Esophagus squamous epithelium (tissue), 5 donors: ENCODE measurements around the gene FAM209B. TPM values are rescaled to one million over a fixed set of nuclear protein-coding genes. Genes with fewer than 3 reads are reported as not detected.
A peak's percentile ranks its signal among the peaks of the same experiment; 100 is the strongest.
"Not testable (repeated sequence)": the region's sequence is repeated elsewhere in the genome, so short reads cannot be mapped to it uniquely, and the experiment has no call there.

ENCODE experiments used
- DNase-seq: peaks from one replicate; lab custom pipeline; 2025; lab: John Stamatoyannopoulos, UW
- H3K27ac ChIP-seq, 4 donors: fragments of 200-600 bp; sonication (generic); one replicate each; pipeline ENCODE4 v1.5.1; 2016 to 2019; ENCODE audit warnings: mild to moderate bottlenecking in 1 of 4
- H3K27me3 ChIP-seq, 4 donors: fragments of 200-600 bp; sonication (generic); 1 replicate in 3 of 4; 2 replicates in 1 of 4; pipeline versions ENCODE4 v1.5.1 to v1.6.0; 2017 to 2021; ENCODE audit warnings: antibody characterized with exemption in 1 of 4
- H3K36me3 ChIP-seq, 3 donors: fragments of 200-600 bp; sonication (generic); one replicate each; pipeline ENCODE4 v1.5.1; 2016 to 2019
- H3K4me1 ChIP-seq, 3 donors: fragments of 200-600 bp; sonication (generic); one replicate each; pipeline ENCODE4 v1.5.1; 2017 to 2019
- H3K4me3 ChIP-seq, 4 donors: fragments of 200-600 bp; sonication (generic); 1 replicate in 3 of 4; 2 replicates in 1 of 4; pipeline ENCODE4 v1.5.1; 2016 to 2019; ENCODE audit warnings: mild to moderate bottlenecking in 2 of 4, moderate library complexity in 1 of 4
- H3K9me3 ChIP-seq, 3 donors: fragments of 200-600 bp; sonication (generic); one replicate each; pipeline ENCODE4 v1.5.1; 2016 to 2019
- POLR2A ChIP-seq, 4 donors: fragments of 450-650 bp; IDR thresholded peaks; one replicate each; pipeline ENCODE4 v1.6.1; 2017; ENCODE audit warnings: antibody characterized with exemption in 4 of 4, mild to moderate bottlenecking in 4 of 4, moderate library complexity in 3 of 4
- WGBS, 2 donors: methylation state at CpG; one replicate each; pipeline ENCODE4 v1.1.5; 2018; 5-methylcytosine and 5-hydroxymethylcytosine counted together
- intact Hi-C: fragments of 100-400 bp; cut with DNase I; formaldehyde crosslinking; loops from one replicate; pipeline ENCODE4 v1.15.0; 2022
- total RNA-seq, 4 donors: library from RNA; depleted of rRNA; stranded (reverse); fragments of >200 nt; gene quantifications; one replicate each; pipeline ENCODE4 v1.1.0, GENCODE V29; 2016
- TF ChIP-seq, protein P1 (sequence below), 6 experiments: fragments of 450-650 bp in 4 of 6; fragments of 200-600 bp in 2 of 6; sonication (generic) in 2 of 6; IDR thresholded peaks; one replicate each; pipeline ENCODE4 v1.5.1; 2016 to 2019; ENCODE audit warnings: antibody characterized with exemption in 6 of 6, mild to moderate bottlenecking in 4 of 6, moderate library complexity in 4 of 6
- donor health status: DM: yes; HTN: yes; CAD: no.

Gene FAM209B
- total RNA-seq, 4 donors from 2014 or later, result not detected

DNA sequence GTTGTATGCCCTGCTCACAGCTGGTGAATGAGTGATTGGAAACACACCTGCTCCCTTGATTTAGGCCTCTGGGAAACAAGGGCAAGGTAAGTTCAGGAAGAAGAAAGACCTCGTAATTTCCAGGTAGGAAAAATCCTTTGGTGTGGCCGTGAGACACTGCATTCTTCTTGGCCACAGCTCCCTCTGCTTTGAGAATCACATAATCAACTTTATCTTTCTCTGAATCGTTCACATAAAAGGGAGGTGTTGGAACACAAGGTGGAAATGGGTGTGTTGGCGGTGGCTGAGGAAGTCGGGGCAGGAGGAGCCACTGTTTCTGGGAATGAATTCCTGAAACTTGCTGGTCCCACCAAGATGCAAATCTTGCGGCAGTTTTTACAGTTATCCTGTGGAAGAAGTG, 25.9 kb downstream of the FAM209B start:
- Histone ChIP-seq H3K27me3 (no peaks in the 10 kb centered on the region), H3K27ac (no peak overlapping the region), H3K4me3 (no peak overlapping the region), H3K9me3 (no peaks in the 10 kb centered on the region), H3K4me1 (peaks cover 0 to 39% (median 7%) of the 10 kb centered on the region in 3 donors), H3K36me3 (no peaks in the 10 kb centered on the region)
- intact Hi-C loops, result loop anchor here (10.0 kb wide), 2 partner anchors 416 to 496 kb away; no protein-coding TSS in a partner anchor
- TF ChIP-seq, protein P1, sequence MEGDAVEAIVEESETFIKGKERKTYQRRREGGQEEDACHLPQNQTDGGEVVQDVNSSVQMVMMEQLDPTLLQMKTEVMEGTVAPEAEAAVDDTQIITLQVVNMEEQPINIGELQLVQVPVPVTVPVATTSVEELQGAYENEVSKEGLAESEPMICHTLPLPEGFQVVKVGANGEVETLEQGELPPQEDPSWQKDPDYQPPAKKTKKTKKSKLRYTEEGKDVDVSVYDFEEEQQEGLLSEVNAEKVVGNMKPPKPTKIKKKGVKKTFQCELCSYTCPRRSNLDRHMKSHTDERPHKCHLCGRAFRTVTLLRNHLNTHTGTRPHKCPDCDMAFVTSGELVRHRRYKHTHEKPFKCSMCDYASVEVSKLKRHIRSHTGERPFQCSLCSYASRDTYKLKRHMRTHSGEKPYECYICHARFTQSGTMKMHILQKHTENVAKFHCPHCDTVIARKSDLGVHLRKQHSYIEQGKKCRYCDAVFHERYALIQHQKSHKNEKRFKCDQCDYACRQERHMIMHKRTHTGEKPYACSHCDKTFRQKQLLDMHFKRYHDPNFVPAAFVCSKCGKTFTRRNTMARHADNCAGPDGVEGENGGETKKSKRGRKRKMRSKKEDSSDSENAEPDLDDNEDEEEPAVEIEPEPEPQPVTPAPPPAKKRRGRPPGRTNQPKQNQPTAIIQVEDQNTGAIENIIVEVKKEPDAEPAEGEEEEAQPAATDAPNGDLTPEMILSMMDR (IDR thresholded peaks at IDR 0.05), result no peak
- no peak for TF ChIP-seq POLR2A (IDR thresholded peaks at IDR 0.05)
- 68 to 69% methylated on average over 6 of the region's 6 CpGs for WGBS, 2 donors
- DNase-seq, result no peak

DNA sequence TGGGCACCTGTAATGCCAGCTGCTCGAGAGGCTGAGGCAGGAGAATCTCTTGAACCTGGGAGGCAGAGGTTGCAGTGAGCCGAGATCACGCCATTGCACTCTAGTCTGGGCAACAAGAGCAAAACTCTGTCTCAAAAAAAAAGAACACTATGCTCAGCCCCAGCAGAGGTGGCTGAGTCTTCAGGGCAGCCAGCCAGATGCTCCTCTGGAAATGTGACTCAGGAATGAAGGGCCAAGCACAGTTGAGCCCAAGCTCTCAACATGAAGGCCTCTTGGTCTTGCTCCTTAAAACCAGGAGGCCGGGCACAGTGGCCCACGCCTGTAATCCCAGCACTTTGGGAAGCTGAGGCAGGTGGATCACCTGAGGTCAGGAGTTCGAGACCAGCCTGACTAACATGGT, 31.5 kb downstream of the FAM209B start:
- intact Hi-C loops, H3K36me3 ChIP-seq, H3K9me3 ChIP-seq, H3K27ac ChIP-seq, H3K4me3 ChIP-seq, DNase-seq, H3K27me3 ChIP-seq: not testable (repeated sequence)
- peaks cover 9 to 19% (median 10%) of the 10 kb centered on the region in 3 donors for H3K4me1 ChIP-seq
- 60 to 82% methylated on average over 1 to 4 of the region's 6 CpGs for WGBS, 2 donors

DNA sequence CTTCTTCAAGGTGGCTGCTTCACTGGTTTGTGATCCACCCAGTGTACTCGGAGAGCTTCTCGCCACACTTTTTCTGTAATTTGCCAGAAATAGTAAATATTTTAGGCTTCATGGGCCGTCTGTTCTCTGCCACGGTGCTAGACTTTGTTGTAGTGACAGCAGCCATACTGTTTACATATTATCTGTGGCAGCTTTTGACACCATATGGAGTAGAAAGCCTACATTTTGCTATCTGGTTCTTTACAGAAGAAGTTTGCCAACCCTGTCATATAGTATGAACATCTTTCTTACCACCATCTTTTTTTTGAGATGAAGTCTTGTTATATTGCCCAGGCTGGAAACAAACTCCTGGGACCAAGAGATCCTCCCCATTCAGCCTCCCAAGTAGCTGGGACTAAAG, 32.5 kb downstream of the FAM209B start:
- Histone ChIP-seq H3K27ac (peak overlapping the region in 1 of 4 donors; percentile 68), H3K4me1 (peaks cover 9 to 17% (median 10%) of the 10 kb centered on the region in 3 donors), H3K9me3 (no peaks in the 10 kb centered on the region), H3K4me3 (no peak overlapping the region), H3K36me3 (no peaks in the 10 kb centered on the region), H3K27me3 (no peaks in the 10 kb centered on the region)
- intact Hi-C loops, result no loop called here
- DNase-seq, result no peak
- 87 to 89% methylated on average over 4 of the region's 4 CpGs for WGBS, 2 donors
- no peak for TF ChIP-seq POLR2A (IDR thresholded peaks at IDR 0.05)
- TF ChIP-seq, protein P1 (IDR thresholded peaks at IDR 0.05), result no peak

DNA sequence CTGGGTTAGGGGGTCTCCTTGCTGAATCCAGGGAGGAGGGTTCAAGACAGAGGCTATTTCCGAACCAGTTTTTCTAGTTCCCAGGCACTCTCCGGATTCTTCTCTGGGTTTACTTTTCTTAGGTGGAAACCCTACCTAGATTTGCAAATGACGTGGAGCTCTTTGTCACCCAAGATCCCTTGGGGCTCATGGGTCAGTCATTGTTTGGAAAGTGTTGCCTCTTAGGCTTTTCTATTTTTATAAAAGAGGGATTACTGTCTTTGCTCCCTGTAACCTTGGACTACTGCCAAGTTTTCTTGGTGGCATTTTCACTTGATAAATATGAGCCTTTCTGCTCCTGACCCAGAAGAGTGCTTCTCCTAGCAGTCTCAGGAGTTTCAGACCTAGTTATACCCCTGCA, 33.6 kb downstream of the FAM209B start:
- TF ChIP-seq, protein P1 (IDR thresholded peaks at IDR 0.05), result no peak
- no peak for TF ChIP-seq POLR2A (IDR thresholded peaks at IDR 0.05)
- 29 to 37% methylated on average over 3 of the region's 3 CpGs for WGBS, 2 donors
- Histone ChIP-seq H3K36me3 (no peaks in the 10 kb centered on the region), H3K27me3 (no peaks in the 10 kb centered on the region), H3K27ac (peak overlapping the region in 3 of 4 donors; percentile 6 to 68 (median 30)), H3K4me1 (peaks cover 9 to 17% (median 10%) of the 10 kb centered on the region in 3 donors), H3K4me3 (no peak overlapping the region), H3K9me3 (no peaks in the 10 kb centered on the region)
- DNase-seq, result no peak
- intact Hi-C loops, result no loop called here

DNA sequence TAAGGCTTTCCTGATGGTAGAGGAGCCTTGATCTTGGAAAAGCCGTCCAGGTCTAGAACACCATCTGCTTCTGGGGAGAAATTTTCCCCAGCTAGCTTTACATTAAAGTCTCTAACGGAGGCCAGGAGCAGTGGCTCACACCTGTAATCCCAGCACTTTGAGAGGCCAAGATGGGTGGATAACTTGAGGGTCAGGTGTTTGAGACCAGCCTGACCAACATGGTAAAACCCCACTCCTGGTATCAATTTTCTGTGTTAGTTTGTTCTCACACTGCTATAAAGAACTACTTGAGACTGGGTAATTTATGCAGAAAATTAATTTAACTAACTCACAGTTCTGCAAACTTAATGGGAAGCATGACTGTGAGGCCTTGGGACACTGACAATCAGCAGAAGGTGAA, 37.8 kb downstream of the FAM209B start:
- H3K9me3 ChIP-seq, result no peaks in the 10 kb centered on the region
- DNase-seq, result no peak
- no peaks in the 10 kb centered on the region for H3K27me3 ChIP-seq
- H3K36me3 ChIP-seq, result no peaks in the 10 kb centered on the region
- TF ChIP-seq POLR2A (IDR thresholded peaks at IDR 0.05), result no peak
- TF ChIP-seq, protein P1 (IDR thresholded peaks at IDR 0.05), result no peak
- no peak overlapping the region for H3K4me3 ChIP-seq
- 0 to 38% methylated on average over 2 of the region's 2 CpGs for WGBS, 2 donors
- H3K27ac ChIP-seq, result no peak overlapping the region
- intact Hi-C loops, result no loop called here
- H3K4me1 ChIP-seq, result peaks cover 15 to 58% (median 21%) of the 10 kb centered on the region in 3 donors

DNA sequence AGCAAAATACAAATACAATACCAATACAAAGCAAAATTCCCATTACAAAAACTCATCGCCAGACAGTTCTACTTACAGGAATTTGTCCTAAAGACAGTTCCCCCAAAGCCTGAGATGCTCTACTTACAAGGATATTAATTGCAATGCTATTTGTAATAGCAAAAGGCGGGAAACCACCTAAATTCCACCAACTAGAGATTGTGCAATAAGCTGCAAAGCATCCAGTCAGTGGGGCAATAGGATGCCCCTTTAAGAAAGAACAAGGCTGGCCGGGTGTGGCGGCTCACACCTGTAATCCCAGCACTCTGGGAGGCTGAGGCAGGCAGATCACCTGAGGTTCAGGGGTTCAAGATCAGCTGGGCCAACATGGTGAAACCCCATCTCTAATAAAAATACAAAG, 39.1 kb downstream of the FAM209B start:
- H3K4me3 ChIP-seq, result no peak overlapping the region
- TF ChIP-seq, protein P1 (IDR thresholded peaks at IDR 0.05), result no peak
- TF ChIP-seq POLR2A (IDR thresholded peaks at IDR 0.05), result no peak

More for the DNA sequence above, 39.1 kb downstream of the FAM209B start:
- DNase-seq, result no peak
- 38 to 51% methylated on average over 4 of the region's 4 CpGs for whole genome bisulfite sequencing, 2 donors
- Histone ChIP-seq H3K27ac (no peak overlapping the region), H3K9me3 (no peaks in the 10 kb centered on the region), H3K4me1 (peaks cover 4 to 55% (median 12%) of the 10 kb centered on the region in 3 donors), H3K27me3 (no peaks in the 10 kb centered on the region), H3K36me3 (no peaks in the 10 kb centered on the region)
- intact Hi-C loops, result no loop called here
